ENCODE data around the gene EQTN.

DNA sequence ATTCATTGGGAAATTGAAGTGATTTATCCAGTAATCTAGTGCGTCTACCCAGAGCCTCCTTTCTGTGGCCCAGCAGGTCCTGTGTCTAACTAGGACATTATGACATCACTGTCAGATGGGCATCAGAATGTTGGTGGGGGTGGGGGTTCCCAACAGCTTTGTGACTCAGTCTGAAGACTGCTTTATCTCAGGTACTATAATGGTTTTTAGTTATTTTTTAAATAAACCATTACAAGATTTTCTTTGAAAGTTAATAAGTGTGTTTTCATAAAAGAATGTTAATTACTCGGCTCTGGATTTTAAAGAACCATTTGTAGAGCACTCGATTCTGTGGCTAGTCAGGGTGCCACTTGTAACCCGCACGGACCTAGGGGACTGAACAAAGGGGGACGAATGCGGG lies at the start of gene EQTN:
- TF ChIP-seq CTCF (IDR thresholded peaks at IDR 0.05): no peak
- TF ChIP-seq POLR2A (IDR thresholded peaks at IDR 0.05): no peak
